ENCODE data around the gene CACUL1. TPM values are rescaled to one million over a fixed set of nuclear protein-coding genes. Genes with fewer than 3 reads are reported as not detected.

CACUL1 gene
- total and polyA plus RNA-seq, 2 donors (not counting 3 experiments of a cell fraction or from before 2014, with no cell fraction given) = 6.0 to 35.1 TPM

- TF ChIP-seq POLR2A (IDR thresholded peaks at IDR 0.05; ENCODE audit: low read depth, low read length) = no peak
- Histone ChIP-seq H3K9ac (replicated peaks; ENCODE audit: extremely low read depth, insufficient read depth, low read length) (no peak overlapping the region), H3K9me1 (replicated peaks; ENCODE audit: control insufficient read depth, extremely low read depth, insufficient read depth, low read length) (no peaks in the 10 kb centered on the region), H2AFZ (ENCODE audit: low read depth, low read length) (no peak overlapping the region), H3K4me2 (ENCODE audit: insufficient read depth, low read length) (no peak overlapping the region), H3K27me3 (ENCODE audit: control insufficient read depth in 2 of 2, insufficient read depth in 2 of 2, low read length in 2 of 2) (no peaks in the 10 kb centered on the region), H3K9me3 (replicated peaks; ENCODE audit: control insufficient read depth, insufficient read depth, low read length) (no peaks in the 10 kb centered on the region), H3K79me2 (ENCODE audit: control insufficient read depth, insufficient read depth, low read length) (no peaks in the 10 kb centered on the region), H3K36me3 (ENCODE audit: control insufficient read depth in 2 of 2, extremely low read depth in 1 of 2, insufficient read depth in 2 of 2, low read length in 2 of 2) (peaks cover 0 to 4% of the 10 kb centered on the region in 2 experiments), H3K27ac (ENCODE audit: insufficient read depth, low read depth, low read length) (no peak overlapping the region), H3K4me1 (ENCODE audit: control insufficient read depth, extremely low read depth, insufficient read depth, low read length) (no peaks in the 10 kb centered on the region), H4K20me1 (replicated peaks; ENCODE audit: control insufficient read depth, extremely low read depth, insufficient read depth, low read length) (no peaks in the 10 kb centered on the region), H3K4me3 (replicated peaks in 1 of 3; ENCODE audit: insufficient read depth in 1 of 3, low read depth in 1 of 3, low read length in 3 of 3) (no peak overlapping the region)
- ChIA-PET CTCF (no interaction called here), POLR2A (no interaction called here)
- intact Hi-C loops (cut with micrococcal nuclease) (no loop called here), dilution Hi-C loops (cut with MboI; ENCODE audit: extremely low pct_ligation_motif_present, low sequenced_read_pairs) (no loop called here)
- DNase-seq (ENCODE audit: low read depth, low spot score) (no peak), FAIRE-seq (no peak)
- BruUV-seq (replicated peaks) = no TSS peak
These were observed 84.2 kb downstream of the CACUL1 start for GRCh38 chr10:118670472-118671124.

- Histone ChIP-seq H4K20me1 (replicated peaks; ENCODE audit: control insufficient read depth, extremely low read depth, insufficient read depth, low read length) (no peaks in the 10 kb centered on the region), H3K4me1 (ENCODE audit: control insufficient read depth, extremely low read depth, insufficient read depth, low read length) (no peaks in the 10 kb centered on the region), H3K4me2 (ENCODE audit: insufficient read depth, low read length) (peak overlapping the region; percentile 14), H3K9me3 (replicated peaks; ENCODE audit: control insufficient read depth, insufficient read depth, low read length) (no peaks in the 10 kb centered on the region), H3K27me3 (ENCODE audit: control insufficient read depth in 2 of 2, insufficient read depth in 2 of 2, low read length in 2 of 2) (peaks cover 0 to 1% of the 10 kb centered on the region in 2 experiments), H3K36me3 (ENCODE audit: control insufficient read depth in 2 of 2, extremely low read depth in 1 of 2, insufficient read depth in 2 of 2, low read length in 2 of 2) (peaks cover 0 to 4% of the 10 kb centered on the region in 2 experiments), H3K4me3 (replicated peaks in 1 of 3; ENCODE audit: insufficient read depth in 1 of 3, low read depth in 1 of 3, low read length in 3 of 3) (no peak overlapping the region), H2AFZ (ENCODE audit: low read depth, low read length) (no peak overlapping the region), H3K27ac (ENCODE audit: insufficient read depth, low read depth, low read length) (no peak overlapping the region), H3K9me1 (replicated peaks; ENCODE audit: control insufficient read depth, extremely low read depth, insufficient read depth, low read length) (no peaks in the 10 kb centered on the region), H3K79me2 (ENCODE audit: control insufficient read depth, insufficient read depth, low read length) (no peaks in the 10 kb centered on the region), H3K9ac (replicated peaks; ENCODE audit: extremely low read depth, insufficient read depth, low read length) (no peak overlapping the region)
- TF ChIP-seq MAX (IDR thresholded peaks at IDR 0.05; ENCODE audit: insufficient read depth, insufficient read length) (no peak), POLR2AphosphoS5 (IDR thresholded peaks at IDR 0.05; ENCODE audit: insufficient read depth, low read depth, low read length) (no peak), EZH2 (IDR thresholded peaks at IDR 0.05; ENCODE audit: borderline replicate concordance, low read depth, low read length, severe bottlenecking) (no peak), JUN (IDR thresholded peaks at IDR 0.05; ENCODE audit: borderline replicate concordance, insufficient read depth, insufficient read length, low read depth) (no peak), GATA2 (IDR thresholded peaks at IDR 0.05; ENCODE audit: insufficient read depth, insufficient read length, low read depth, low read length) (no peak), MYC (IDR thresholded peaks at IDR 0.05; ENCODE audit: low read depth, low read length) (no peak), POLR2A (IDR thresholded peaks at IDR 0.05; ENCODE audit: low read depth, low read length) (no peak), FOS (IDR thresholded peaks at IDR 0.05; ENCODE audit: borderline replicate concordance, insufficient read depth, low read length) (no peak), CTCF (IDR thresholded peaks at IDR 0.05; ENCODE audit: extremely low read depth in 1 of 2, insufficient read depth in 1 of 2, low read depth in 1 of 2, low read length in 2 of 2) (no peak)
- dilution Hi-C loops (cut with MboI; ENCODE audit: extremely low pct_ligation_motif_present, low sequenced_read_pairs) (no loop called here), intact Hi-C loops (cut with micrococcal nuclease) (no loop called here)
- CTCF ChIA-PET = interaction anchor here (1.6 to 1.8 kb wide), 2 partner anchors 10 to 51 kb away, joined by 4 to 10 read pairs; no protein-coding TSS in a partner anchor
- FAIRE-seq (no peak), DNase-seq (ENCODE audit: low read depth, low spot score) (no peak)
- POLR2A ChIA-PET = no interaction called here
- no TSS peak for BruUV-seq (replicated peaks)
These were observed 84.9 kb downstream of the CACUL1 start for GRCh38 chr10:118669835-118670234.
